Cardiac muscle cell (in vitro differentiated cells and primary cell): ENCODE data around the gene KCNG4. TPM values are rescaled to one million over a fixed set of nuclear protein-coding genes. Genes with fewer than 3 reads are reported as not detected.

Experiments
- DNase-seq, 2 donors: peaks; one replicate each; pipeline versions ENCODE4 v3.0.0 to v3.0.0-alpha.2; 2010 to 2017; ENCODE audit warnings: low read depth in 1 of 2, low spot score in 1 of 2
- H3K27ac ChIP-seq: fragments of 200-600 bp; sonication (generic); 2 replicates; pipeline ENCODE4 v1.5.1; 2016
- H3K27me3 ChIP-seq: fragments of 200-600 bp; sonication (generic); 2 replicates; pipeline ENCODE4 v1.6.0; 2016; ENCODE audit warnings: control low read depth
- H3K36me3 ChIP-seq: fragments of 200-600 bp; sonication (generic); 2 replicates; pipeline ENCODE4 v1.5.1; 2016; ENCODE audit warnings: control low read depth
- H3K4me1 ChIP-seq: fragments of 200-600 bp; sonication (generic); 2 replicates; pipeline ENCODE4 v1.8.1; 2017; ENCODE audit warnings: low read depth, mild to moderate bottlenecking, mixed run types
- H3K4me3 ChIP-seq: fragments of 200-600 bp; sonication (generic); 2 replicates; pipeline ENCODE4 v1.5.1; 2016; ENCODE audit warnings: mild to moderate bottlenecking
- H3K9me3 ChIP-seq: fragments of 200-600 bp; sonication (generic); 2 replicates; pipeline ENCODE4 v1.5.1; 2017; ENCODE audit warnings: low read depth, mild to moderate bottlenecking, control low read depth
- CTCF ChIP-seq: IDR thresholded peaks from 2 replicates; pipeline ENCODE4 v1.5.1; 2012; ENCODE audit warnings: low read depth, mild to moderate bottlenecking, low read length
- polyA plus RNA-seq: library from polyadenylated mRNA; unstranded; fragments of >200 nt; fragmentation: Nextera tagmentation; extraction: Ambion mirVana; gene quantifications from 2 replicates; pipeline ENCODE4 v1.2.1, GENCODE V29; 2016
- total RNA-seq: library from RNA; depleted of rRNA; stranded (reverse); fragments of >200 nt; gene quantifications from 2 replicates; pipeline ENCODE4 v1.2.3, GENCODE V29; 2016

The KCNG4 gene
- total and polyA plus RNA-seq, 2 experiments from 2014 or later: not detected

DNA sequence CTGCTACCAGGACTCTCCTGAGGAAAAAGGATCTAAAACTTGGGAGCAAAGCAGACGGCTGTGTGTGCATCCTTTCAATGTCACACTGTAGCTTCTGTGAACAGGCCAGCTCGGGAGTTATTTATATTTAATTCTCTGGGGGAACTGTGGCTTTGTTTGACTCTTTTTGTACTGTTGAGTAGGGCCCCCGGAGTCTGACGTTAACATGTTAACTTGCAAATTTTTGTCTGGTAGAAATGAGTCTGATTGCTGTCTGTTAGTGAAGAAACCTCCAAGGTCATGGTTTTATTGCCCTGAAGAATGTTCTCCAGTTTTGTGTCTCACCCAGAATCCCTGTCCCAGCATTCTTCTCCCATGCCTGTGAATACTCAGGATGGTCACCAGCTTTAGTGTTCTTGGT lies 14.2 kb upstream of the KCNG4 start:
- no peak overlapping the region for H3K27ac ChIP-seq

GRCh38 chr16:84253173-84253572 lies 13.4 kb upstream of the KCNG4 start:
- DNase-seq: no peak
- Histone ChIP-seq H3K36me3 (no peaks in the 10 kb centered on the region), H3K27ac (no peak overlapping the region), H3K9me3 (no peaks in the 10 kb centered on the region), H3K4me3 (no peak overlapping the region), H3K4me1 (no peaks in the 10 kb centered on the region), H3K27me3 (peaks cover 3% of the 10 kb centered on the region)
- TF ChIP-seq CTCF: no peak

More for the DNA sequence above, 14.2 kb upstream of the KCNG4 start:
- H3K9me3 ChIP-seq: no peaks in the 10 kb centered on the region
- no peaks in the 10 kb centered on the region for H3K36me3 ChIP-seq
- H3K4me1 ChIP-seq: no peaks in the 10 kb centered on the region
- H3K4me3 ChIP-seq: no peak overlapping the region
- peaks cover 3% of the 10 kb centered on the region for H3K27me3 ChIP-seq
- TF ChIP-seq CTCF: no peak
- no peak for DNase-seq

- DNase-seq: no peak
Observed at GRCh38 chr16:84252184-84252583, 12.4 kb upstream of the KCNG4 start.

DNA sequence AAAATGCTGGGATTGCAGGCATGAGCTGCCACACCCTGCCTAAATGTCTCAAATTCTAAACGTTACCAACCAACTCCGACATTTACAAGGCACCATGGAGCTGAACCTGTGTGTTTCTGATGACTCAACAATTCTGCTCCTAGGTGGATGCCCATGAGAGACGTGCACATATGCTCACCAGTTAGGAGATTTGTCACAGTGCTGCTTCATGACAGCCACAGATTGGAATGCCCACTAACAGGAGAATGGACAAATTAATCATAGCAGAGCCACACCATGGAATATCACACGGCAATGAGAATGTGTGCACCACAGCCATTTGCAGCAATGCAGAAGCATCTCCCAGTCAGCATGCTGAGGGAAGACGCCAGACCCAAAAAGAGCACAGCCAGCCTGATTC lies 8.0 kb upstream of the KCNG4 start:
- H3K9me3 ChIP-seq: no peaks in the 10 kb centered on the region
- H3K27me3 ChIP-seq: no peaks in the 10 kb centered on the region
- H3K36me3 ChIP-seq: no peaks in the 10 kb centered on the region
- no peak overlapping the region for H3K27ac ChIP-seq
- no peaks in the 10 kb centered on the region for H3K4me1 ChIP-seq
- no peak for DNase-seq
- no peak for TF ChIP-seq CTCF
- no peak overlapping the region for H3K4me3 ChIP-seq

More at GRCh38 chr16:84252184-84252583, 12.4 kb upstream of the KCNG4 start:
- Histone ChIP-seq H3K4me3 (no peak overlapping the region), H3K27ac (no peak overlapping the region), H3K27me3 (peaks cover 3% of the 10 kb centered on the region), H3K4me1 (no peaks in the 10 kb centered on the region), H3K36me3 (no peaks in the 10 kb centered on the region), H3K9me3 (no peaks in the 10 kb centered on the region)
- no peak for TF ChIP-seq CTCF

- no peak for TF ChIP-seq CTCF
- Histone ChIP-seq H3K4me1 (no peaks in the 10 kb centered on the region), H3K27ac (no peak overlapping the region), H3K9me3 (no peaks in the 10 kb centered on the region), H3K36me3 (no peaks in the 10 kb centered on the region), H3K27me3 (no peaks in the 10 kb centered on the region), H3K4me3 (no peak overlapping the region)
- no peak for DNase-seq
Observed at GRCh38 chr16:84247331-84247730, 7.5 kb upstream of the KCNG4 start.

- H3K9me3 ChIP-seq: no peaks in the 10 kb centered on the region
- H3K4me3 ChIP-seq: no peak overlapping the region
- no peak for TF ChIP-seq CTCF
- no peaks in the 10 kb centered on the region for H3K27me3 ChIP-seq
- H3K27ac ChIP-seq: no peak overlapping the region
- no peak for DNase-seq
- H3K4me1 ChIP-seq: no peaks in the 10 kb centered on the region
- H3K36me3 ChIP-seq: no peaks in the 10 kb centered on the region
Observed at GRCh38 chr16:84246679-84247077, 6.9 kb upstream of the KCNG4 start.
